ENCODE results near the gene TAMALIN. TPM values are rescaled to one million over a fixed set of nuclear protein-coding genes. Genes with fewer than 3 reads are reported as not detected.

Gene TAMALIN
- total RNA-seq, 1 donor from 2014 or later, result 20.3 TPM

DNA sequence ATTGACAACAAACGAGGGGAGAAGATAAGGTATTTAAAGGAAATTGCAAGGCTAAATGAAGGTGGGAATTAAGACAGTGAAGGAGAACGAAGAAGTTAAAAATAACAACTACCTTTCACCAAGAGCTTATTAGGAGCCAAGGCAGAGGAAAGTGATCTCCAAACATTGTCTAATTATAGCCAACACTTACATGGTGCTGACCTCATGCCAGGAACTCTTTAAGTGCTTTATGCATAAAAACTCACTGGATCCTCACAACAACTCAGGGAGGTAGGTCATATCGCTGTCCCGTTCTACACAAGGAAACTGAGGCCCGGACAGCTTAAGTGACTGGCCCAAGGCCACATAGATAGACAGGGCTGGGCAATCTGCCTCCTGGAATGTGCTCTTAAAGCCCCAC is 19.5 kb downstream of the TAMALIN start:
- no peak for DNase-seq (ENCODE audit: missing footprints)
- intact Hi-C loops (cut with DNase I), result no loop called here
- ATAC-seq, result peak; percentile 10

DNA sequence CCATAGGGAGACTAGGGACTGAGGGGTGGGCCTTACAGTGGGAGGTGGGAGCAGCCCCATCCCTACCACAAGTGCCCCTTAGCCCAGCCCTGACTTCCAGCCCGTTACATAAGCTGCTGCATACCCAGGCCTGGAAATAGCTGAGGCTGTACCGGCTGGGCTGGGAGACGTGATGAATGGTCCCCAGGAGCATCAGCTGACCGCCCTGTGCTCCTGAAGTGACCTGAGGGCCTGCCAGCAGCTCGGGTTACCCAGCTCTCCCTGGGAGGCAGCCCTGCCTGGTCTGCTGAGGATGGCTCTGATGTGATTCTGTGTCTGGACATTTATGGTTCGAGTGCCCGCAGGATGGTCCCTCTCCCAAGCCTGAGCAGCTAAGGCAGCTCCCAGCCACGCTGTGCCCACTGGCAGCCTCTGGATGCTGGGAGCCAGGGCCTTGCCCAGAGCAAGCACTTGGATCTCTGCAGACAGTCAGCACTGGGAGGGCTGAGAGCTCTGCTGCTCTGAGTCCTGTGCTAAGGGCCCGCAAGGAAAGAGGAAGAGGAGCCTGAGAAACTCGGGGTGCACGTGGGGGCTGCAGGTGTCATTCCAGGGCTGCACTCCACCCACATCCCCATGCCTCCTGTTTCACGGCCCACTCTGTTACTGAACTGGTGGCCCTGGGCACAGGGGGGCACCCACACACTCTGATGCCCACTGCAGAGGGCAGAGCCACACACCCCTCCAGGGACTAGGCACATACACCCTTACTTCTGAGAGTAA is 20.5 kb downstream of the TAMALIN start:
- intact Hi-C loops (cut with DNase I), result no loop called here
- DNase-seq (ENCODE audit: missing footprints) (peak; percentile 83), ATAC-seq (peak; percentile 52)

DNA sequence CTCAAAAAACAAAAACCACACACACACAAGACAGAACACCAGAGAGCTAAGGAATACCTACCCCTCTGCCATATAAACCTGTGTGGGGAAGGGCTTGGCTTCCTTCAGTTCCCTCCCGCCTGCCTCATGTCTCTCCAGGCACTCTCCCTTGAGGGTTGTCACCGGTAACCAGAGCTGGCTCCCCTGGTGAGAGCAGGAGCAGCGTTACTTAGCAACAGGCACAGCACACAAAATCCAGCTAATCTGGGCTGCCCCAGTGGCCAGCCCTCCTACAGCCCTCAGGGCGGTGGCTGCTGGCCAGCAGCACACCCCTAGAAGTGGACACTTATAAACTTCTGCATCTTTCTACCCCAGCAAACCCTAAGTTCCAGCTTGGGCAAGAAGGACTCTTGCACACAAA is 22.9 kb downstream of the TAMALIN start:
- DNase-seq (ENCODE audit: missing footprints), result no peak
- peak; percentile 13 for ATAC-seq
- intact Hi-C loops (cut with DNase I), result no loop called here

DNA sequence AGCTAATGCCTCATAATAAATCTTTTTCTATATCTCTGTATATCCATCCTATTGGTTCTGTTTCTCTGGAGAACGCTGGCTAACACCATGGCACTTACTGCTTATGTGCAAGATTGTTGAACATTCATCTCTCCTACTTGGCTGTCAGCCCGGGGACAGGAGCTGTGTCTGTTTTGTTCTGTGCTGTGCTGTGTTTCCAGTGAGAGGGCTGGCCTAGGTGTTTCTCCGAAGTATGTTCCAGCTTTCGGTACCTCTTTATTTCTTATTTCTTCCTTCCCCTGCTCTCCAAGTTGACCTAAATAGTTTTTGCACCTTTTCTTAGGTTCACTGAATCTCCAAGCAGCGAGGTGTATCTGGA is 25.7 kb downstream of the TAMALIN start:
- DNase-seq (ENCODE audit: missing footprints) (no peak), ATAC-seq (peak; percentile 46)
- intact Hi-C loops (cut with DNase I), result loop anchor here (2.0 kb wide), 1 partner anchor 94 kb away; no protein-coding TSS in a partner anchor

DNA sequence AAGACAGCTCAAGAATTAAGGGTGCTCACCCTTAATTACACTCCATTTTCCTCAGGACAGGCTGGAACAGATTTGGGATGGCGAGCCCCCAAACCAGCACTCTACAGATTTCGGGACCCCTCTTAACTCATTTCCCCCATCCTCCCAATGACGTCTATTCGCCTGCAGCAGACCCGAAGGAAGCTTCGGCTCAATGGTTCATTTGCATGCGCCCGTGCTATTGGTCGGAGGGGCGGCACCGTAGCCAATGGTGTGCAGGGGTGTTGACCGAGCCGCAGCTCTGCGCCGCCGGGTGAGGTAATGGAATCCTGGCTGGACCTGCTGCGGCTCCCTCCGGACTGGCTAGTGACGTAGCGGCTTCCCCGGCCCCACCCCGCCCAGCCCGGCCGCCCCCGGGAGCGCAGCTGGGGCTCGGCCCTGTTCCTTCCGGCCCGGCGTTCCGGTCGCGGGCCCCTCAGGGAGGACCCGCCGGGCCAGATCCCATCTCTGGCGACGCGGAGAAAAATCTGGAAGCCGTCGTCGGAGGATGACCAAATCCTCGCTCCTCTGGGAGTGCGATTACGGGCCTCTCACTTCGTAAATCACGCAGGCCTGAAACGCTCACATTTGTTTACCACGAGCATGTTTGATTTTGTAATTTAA is 26.2 kb downstream of the TAMALIN start:
- peak; percentile 93 for ATAC-seq
- intact Hi-C loops (cut with DNase I), result loop anchor here (2.0 kb wide), 1 partner anchor 94 kb away; no protein-coding TSS in a partner anchor

DNA sequence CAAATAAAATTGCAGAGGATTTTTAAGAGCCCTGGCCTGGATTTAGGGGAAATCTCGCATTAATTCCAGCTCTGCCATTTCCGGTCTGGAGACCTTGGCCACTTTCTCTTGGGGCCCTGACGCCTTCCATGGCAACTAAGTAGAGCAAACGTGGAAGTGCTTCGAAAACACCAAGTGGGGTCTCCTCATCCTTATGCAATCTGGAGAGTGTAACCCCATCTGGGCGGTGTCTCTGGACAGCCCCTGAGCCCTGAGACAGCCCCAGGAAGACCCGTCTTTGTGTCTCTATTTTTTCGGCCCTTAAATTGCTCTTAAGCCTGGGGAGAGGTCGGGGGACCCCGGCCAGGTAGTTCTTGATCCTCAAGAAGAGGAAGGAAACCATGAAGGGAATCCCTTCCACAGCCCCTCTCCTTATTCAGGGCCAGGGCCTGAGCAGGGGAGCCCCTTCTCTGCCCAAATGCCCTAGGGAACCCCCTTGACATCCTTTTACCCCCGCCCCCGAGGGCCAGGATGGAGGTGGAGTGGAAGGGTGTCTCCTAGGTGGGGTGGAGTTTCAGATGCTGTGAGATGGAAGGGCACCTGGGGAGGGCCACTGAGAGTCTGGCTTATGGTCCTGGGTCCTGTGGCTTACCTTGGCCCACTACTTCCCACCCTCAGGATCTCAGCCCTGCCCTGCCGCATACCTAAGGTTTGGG is 26.8 kb downstream of the TAMALIN start:
- ATAC-seq (peak; percentile 0), DNase-seq (ENCODE audit: missing footprints) (no peak)
- intact Hi-C loops (cut with DNase I), result loop anchor here (2.0 kb wide), 1 partner anchor 93 kb away; no protein-coding TSS in a partner anchor

More for the DNA sequence above, 26.2 kb downstream of the TAMALIN start:
- peak; percentile 99 for DNase-seq (ENCODE audit: missing footprints)

DNA sequence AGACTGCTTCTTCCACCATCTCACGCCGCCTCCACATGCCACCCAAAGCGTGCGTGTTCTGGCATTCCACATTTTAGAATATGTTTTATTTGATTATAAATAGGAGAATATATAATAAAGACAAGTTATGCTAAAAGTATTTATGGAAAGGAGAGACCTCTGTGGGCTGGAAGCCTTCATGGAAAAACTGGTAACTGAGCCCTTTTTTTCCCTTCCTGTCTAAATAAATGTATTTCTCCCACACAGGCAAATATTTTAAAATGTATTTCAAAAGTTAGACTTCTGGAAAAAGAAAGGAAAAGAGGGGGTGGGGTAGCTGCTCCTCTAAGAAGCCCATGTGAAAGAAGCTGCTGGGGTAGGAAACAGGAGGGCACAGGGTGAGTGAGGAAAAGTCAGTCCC is 28.4 kb downstream of the TAMALIN start:
- intact Hi-C loops (cut with DNase I), result no loop called here
- ATAC-seq, result no peak
- no peak for DNase-seq (ENCODE audit: missing footprints)

DNA sequence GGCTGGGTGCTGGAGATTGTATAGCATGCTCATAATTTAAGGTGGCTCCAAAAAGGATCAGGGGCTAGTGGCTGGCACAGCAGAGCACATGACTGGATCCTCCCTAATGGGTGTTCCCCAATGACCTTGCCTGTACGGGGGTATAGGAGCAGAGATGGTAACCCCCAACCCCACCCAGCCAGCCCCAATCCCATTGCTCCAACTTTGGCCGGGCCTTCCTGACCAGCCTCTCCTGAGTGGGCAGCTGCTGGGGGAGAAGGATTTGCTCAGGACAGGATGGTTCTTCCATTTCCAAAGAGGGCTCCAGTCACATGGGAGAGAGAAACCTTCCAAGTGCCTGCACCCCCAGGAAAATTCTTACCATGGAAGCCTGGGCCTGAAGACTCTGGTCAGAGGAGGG is 29.2 kb downstream of the TAMALIN start:
- intact Hi-C loops (cut with DNase I), result loop anchor here (2.0 kb wide), 1 partner anchor 15 kb away; the partner anchor contains the start of gene NR4A1
- ATAC-seq, result no peak
- DNase-seq (ENCODE audit: missing footprints), result no peak

DNA sequence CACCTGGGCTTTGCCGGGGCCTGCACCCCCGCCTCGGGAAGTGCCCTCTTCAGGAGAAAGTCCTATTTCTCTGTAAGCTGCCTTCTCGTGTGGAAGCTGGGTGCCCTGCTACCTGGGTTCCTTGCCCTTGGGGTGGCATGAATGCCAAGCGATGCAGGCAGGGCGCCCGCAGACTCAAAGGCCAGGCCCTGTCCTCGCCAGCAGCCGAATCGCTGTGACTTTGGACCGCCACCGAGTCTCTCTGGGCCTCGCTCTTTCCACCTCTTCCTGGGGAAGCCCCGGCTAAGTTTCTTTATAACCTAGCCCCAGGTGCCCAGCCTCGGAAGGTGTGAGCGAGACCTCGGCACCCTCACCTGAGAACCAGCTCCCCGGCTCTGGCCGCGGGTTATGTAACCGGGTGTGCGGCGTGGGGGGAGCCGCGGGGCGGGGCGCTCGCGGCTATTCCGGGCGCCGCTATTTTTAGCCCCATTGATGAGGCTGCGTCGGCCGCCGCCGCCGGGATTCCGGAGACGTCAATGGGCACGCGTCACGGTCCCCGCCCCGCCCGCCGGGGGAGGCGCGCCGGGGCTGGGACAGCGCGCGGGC is 29.9 kb downstream of the TAMALIN start:
- DNase-seq (ENCODE audit: missing footprints) (peak; percentile 94), ATAC-seq (peak; percentile 44)
- intact Hi-C loops (cut with DNase I), result loop anchor here (2.0 kb wide), 1 partner anchor 14 kb away; the partner anchor contains the start of gene NR4A1

DNA sequence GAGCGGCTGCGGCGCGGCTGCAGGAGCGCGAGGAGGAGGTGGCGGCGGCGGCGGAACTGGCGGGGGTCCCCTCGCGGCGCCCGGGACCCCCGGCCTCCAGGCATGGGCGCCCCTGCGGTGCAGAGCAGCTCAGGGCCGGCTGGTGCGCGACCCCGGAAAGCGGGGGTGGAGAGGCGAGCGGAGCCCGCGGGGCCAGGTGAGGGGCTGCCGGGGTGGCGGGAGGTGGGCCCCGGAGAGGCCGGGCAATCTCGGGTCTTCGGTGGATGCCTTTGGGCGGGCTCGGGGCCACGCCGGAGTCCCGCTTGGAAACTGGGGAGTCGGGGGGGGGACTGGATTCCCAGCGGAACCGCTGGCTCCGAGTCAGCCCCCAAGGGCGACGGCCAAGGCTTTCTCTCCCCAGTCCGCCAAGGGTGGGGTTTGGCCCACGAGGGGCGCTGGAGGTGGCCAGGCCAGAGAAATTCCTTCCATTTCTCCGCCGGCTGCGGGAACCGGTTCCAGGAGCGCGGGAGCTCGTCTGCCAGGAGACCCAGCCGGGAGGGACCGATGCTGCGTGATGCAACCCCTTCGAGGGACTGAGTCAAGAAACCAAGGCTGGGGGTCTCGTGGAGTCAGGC is 30.6 kb downstream of the TAMALIN start:
- no peak for DNase-seq (ENCODE audit: missing footprints)

DNA sequence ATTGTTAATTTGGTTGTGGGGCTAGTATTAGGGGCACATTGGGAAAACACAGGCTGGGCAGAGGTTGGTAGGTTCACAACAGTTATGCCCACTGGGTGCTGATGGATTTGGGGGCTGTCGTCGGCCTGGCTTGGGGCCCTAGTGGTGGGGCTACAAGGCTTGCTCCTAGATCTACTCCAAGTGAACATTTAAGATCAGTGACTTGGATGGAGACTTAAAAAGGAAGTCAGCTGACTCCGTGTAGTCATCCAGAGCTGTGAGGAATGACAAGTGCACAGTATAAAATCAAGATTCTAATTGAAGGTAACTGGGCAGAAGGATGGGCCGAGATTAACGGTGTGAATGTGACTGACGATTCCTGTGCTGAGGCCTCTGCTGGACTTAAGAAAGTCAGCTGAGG is 31.7 kb downstream of the TAMALIN start:
- no peak for DNase-seq (ENCODE audit: missing footprints)
- intact Hi-C loops (cut with DNase I), result no loop called here
- ATAC-seq, result no peak

More for the DNA sequence above, 30.6 kb downstream of the TAMALIN start:
- intact Hi-C loops (cut with DNase I), result loop anchor here (2.0 kb wide), 1 partner anchor 13 kb away; the partner anchor contains the start of gene NR4A1
- ATAC-seq, result no peak

DNA sequence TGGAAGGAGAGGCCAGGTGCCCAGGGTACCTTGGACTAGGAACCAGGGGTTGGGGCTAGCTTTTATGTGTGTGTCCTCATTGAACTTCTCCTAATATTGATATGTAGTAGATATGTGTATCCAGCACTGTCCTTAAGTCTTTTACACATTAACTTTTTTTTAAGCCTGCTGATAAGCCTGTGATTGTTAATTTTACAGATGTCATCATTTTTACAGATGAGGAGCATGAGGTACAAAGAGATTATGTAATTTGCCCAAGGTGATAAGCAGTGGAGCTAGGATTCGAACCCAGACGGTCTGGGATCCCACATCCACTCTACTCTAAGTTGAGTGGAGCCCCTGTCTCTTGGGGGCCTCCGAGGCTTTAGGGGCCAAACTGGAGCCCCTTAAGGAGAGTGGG is 34.3 kb downstream of the TAMALIN start:
- intact Hi-C loops (cut with DNase I), result no loop called here
- ATAC-seq, result no peak
- no peak for DNase-seq (ENCODE audit: missing footprints)

DNA sequence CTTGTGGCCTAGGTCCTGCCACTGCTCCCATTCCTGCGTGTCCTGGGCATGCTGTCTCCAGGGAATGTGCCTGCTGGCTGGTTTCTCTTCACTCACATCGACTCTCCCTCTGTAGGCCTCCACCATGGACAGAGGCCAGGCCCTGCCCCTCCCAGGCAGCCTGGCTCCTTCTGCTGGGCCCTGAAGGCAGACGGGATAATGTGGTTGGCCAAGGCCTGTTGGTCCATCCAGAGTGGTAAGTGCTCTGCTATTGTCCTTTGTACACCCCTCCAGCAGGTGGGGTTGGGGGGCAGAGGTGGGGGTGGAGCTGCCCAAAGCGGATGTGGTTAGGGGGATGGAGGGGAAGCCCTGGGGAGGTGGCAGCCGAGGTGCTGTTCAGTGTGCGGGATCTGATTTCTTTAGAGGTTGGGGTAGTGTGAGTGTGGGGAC is 35.0 kb downstream of the TAMALIN start:
- intact Hi-C loops (cut with DNase I), result no loop called here
- no peak for DNase-seq (ENCODE audit: missing footprints)
- ATAC-seq, result peak; percentile 22

DNA sequence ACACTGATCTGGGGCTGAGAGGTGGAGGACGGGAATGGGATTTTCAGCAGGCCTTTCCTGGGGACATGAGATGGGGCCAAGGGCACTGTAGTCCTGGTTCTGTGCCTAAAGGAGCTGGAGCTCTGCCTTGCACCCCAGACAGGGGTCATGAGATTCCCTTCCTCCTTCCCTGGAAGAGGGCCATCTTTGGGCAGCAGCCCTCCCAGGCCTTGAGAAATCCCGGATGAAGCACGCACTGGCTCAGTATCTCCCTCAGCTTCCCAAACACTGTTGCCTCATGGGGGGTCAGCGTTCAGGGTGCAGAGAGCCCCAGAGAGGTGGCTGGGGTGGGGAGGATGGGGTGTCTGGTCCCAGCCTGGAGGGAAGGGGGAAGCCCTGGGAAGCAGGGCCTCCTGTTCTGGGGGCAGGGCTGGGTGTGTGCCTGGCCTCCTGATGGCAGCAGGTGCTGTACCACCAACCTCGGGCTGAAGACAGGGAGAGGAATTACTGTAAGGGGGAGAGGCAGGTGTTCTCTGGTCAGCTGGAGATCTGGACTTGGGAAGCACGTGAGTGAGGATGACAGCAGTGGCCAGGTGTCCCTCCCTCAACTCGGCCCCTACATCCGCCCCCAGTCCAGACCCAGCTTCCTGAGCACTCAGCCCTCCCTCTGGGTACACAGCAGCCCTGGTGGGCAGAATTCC is 36.1 kb downstream of the TAMALIN start:
- DNase-seq (ENCODE audit: missing footprints) (no peak), ATAC-seq (no peak)
- intact Hi-C loops (cut with DNase I), result no loop called here

DNA sequence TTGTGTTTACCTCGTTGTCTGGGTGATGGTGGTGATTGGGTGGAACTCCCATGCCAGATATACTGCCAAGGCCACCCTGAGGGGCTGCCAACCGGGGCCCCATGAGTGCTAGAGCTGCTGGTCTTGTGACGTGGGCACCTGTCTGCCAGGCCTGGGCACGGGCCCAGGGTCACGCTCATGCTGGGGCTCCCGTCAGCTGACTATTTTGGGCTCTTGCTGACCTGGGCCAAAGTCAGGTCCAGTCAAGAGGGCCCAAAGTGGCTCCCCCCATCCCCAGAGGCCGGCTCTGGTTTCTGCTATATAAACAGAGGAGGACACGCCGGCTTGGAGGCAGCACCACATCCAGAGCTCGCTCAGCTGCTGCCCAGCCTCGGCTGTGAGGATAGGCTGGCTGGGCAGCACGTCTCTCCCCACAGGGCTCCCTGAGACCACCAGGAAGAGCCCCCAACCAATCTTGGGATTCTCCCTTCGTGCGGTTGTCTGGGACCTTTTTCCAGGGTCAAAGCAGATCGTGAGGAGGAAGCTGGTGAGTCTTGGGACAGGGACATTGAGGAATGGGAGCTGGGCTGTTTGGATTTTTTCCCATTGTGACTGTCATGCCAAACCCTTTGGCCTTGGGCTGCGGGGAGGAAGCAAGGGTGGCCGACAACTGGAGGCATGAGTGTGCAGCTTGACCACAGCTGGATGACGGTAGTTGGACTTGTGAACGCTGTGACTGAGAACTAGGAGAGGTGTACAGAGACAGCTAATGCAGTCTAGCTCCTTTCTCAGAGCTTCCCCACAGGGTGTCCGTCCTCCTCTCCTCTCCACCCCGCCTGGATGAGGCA is 36.9 kb downstream of the TAMALIN start:
- intact Hi-C loops (cut with DNase I), result no loop called here
- ATAC-seq (peak; percentile 76), DNase-seq (ENCODE audit: missing footprints) (peak; percentile 83)

DNA sequence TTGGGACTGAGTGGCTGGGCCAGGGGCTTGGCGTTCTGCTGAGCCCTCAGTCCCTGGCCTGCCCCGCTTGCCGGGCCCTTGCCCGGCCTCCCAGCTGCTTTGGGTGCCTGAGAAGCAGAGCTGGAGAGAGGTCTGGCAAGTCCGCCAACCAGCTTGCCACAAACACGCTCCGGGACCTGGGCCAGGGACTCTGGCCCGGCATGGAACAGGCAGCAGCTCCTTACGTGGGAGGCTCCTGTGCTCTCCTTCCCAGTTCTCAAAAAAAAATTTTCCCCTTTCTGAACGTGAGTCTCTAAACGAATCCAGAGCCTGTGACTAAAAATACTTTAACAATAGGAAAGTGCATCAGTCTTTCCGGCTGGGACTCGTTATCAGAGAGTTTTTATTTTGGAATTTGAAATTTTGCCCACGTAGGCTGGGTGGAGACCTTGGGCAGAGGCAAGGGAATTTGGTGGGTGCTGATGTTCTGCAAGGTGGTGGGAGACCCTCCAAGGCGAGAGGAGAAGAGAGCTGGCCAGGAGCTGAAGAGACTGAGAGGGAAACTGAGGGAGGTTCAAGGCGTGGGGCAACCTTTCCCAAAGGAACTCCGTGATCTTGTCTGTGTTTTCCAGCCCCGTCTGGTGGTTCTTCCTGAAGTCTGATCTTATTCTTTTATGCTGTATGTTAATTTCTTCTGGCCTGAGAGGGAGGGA is 37.7 kb downstream of the TAMALIN start:
- DNase-seq (ENCODE audit: missing footprints), result peak; percentile 92
- peak; percentile 76 for ATAC-seq
- intact Hi-C loops (cut with DNase I), result no loop called here

DNA sequence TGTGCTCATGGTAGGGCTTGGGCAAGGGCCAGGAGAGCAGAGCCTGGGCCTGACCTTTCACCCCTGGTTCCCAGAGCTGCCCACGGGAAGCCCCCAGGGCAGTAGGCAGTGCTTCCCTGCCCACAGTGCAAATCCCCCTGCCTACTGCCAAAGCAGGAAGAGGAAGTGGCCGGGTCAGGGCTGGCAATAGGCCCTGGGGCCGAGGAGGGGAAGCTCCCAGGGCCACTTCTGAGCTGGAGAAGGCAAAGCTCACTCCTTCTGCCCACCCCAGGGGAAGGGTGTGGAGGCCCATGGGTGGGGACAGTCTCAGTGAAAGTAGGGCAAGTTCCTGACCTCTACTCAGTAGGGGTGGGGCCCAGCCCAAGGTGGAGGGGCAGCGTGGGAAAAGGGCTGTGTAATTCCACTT is 39.1 kb downstream of the TAMALIN start:
- ATAC-seq, result no peak
- intact Hi-C loops (cut with DNase I), result no loop called here
- peak; percentile 39 for DNase-seq (ENCODE audit: missing footprints)

Data from Right ventricle myocardium inferior (tissue), 1 donor.